Epithelial cell of esophagus (primary cell): ENCODE data around the gene ETHE1.

Experiments
- DNase-seq: peaks from one replicate; pipeline ENCODE4 v3.0.0; 2010; ENCODE audit warnings: low read depth
- H3K4me3 ChIP-seq: 2 replicates; pipeline ENCODE4 v1.5.1; 2011; ENCODE audit warnings: mild to moderate bottlenecking, low read length, control low read depth
- TF ChIP-seq, protein P1 (sequence below): IDR thresholded peaks from 2 replicates; pipeline ENCODE4 v1.5.1; 2011; ENCODE audit warnings: low read depth, mild to moderate bottlenecking, low read length, control low read depth, inconsistent platforms; ENCODE audit not compliant: insufficient read depth; ENCODE audit errors: missing control alignments

The ETHE1 gene, protein sequence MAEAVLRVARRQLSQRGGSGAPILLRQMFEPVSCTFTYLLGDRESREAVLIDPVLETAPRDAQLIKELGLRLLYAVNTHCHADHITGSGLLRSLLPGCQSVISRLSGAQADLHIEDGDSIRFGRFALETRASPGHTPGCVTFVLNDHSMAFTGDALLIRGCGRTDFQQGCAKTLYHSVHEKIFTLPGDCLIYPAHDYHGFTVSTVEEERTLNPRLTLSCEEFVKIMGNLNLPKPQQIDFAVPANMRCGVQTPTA

DNA sequence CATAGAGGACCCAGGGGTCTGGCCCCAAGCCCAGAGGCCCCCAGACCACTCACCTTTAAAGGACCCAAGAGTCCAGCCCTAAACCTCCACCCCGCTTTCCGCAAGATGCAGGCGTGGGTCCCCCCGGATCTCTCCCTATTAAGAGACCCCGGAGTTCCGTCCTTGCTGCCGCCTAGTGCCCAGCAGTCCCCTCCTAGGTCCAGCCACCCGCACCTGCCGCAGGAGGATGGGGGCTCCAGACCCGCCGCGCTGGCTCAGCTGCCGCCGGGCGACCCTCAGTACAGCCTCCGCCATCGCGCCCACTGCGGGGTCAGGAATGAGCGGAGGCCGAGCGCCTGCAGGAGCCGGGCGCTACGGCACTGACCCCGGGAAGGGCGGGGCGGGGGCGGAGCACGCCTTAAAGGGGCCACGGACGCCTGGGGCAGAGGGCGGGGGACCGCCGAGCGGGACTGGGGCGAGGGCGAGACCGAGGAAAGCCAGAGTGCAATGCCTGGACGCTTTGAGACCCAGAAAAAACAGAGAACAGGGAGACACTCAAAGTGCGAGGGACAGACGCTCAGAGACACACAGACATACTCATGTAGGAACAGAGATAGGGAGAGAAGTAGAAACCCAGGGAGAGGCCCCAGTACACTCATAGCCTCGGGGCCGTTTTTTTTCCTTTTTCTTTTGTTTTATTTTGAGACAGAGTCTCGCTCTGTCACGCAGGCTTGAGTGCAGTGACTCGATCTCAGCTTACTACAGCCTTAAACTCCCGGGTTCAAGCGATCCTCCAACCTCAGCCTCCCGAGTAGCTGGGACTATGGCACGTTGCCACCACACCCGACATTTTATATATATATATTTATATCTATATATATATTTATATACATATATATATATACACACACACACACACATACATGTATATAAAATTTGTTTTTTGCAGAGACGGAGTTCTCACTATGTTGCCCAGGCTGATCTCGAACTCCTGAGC lies at the start of gene ETHE1:
Gene ETHE1 (minus strand): TSS at position 318 of the 976 bp plus-strand sequence. CDS start 24 bp downstream, at position 294.
- H3K4me3 ChIP-seq: peak within 1 kb of the TSS; percentile 83
- TF ChIP-seq, protein P1, sequence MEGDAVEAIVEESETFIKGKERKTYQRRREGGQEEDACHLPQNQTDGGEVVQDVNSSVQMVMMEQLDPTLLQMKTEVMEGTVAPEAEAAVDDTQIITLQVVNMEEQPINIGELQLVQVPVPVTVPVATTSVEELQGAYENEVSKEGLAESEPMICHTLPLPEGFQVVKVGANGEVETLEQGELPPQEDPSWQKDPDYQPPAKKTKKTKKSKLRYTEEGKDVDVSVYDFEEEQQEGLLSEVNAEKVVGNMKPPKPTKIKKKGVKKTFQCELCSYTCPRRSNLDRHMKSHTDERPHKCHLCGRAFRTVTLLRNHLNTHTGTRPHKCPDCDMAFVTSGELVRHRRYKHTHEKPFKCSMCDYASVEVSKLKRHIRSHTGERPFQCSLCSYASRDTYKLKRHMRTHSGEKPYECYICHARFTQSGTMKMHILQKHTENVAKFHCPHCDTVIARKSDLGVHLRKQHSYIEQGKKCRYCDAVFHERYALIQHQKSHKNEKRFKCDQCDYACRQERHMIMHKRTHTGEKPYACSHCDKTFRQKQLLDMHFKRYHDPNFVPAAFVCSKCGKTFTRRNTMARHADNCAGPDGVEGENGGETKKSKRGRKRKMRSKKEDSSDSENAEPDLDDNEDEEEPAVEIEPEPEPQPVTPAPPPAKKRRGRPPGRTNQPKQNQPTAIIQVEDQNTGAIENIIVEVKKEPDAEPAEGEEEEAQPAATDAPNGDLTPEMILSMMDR: no peak
- DNase-seq: peak; percentile 70

GRCh38 chr19:43575955-43576878 lies 49.2 kb upstream of the ETHE1 start:
- peak; percentile 42 for DNase-seq
- TF ChIP-seq, protein P1: no peak
- peak overlapping the region; percentile 49 for H3K4me3 ChIP-seq

DNA sequence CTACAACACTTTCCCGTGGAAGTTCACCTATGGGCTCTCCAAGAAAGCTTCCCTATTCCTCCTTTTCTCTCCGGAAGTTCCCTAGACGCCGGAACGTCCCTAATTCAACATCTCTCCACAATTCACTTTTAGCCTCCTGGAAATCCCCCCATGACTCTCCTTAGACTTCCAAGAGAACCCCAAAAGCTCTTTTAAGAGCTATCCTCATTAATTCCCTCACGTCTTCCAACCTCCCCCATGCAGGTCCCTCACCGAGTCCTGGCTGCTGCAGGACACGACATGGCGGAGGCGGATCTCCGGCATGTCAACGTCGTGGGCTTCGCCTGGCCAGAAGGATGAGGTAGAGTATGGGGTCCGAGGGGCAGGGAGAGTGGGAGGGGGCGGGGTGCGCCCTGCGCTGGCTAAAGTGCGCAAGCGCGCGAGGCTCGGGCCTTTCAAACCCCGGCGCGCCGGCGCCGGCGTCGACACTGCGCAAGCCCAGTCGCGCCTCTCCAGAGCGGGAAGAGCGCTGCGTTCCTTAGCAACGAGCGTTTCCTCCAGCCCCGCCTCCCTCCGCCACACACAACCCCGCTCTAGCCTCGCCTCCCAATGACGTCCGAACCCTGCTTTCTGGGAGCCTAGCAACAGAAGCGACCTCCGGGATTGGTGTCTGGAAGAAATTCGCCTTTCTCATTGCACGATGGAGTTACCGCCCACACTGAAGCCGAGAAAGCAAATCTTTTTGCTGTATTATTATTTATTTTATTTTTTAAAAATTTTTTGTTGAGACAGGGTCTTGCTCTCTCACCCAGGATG lies 48.4 kb upstream of the ETHE1 start, which contains the start of the genes PINLYP and XRCC1:
Gene PINLYP (plus strand): TSS at position 646 of the 795 bp plus-strand sequence. CDS start 1,391 bp downstream, outside the sequence.
Gene XRCC1 (minus strand): TSS at position 372 of the 795 bp plus-strand sequence. CDS start 69 bp downstream, at position 303.
- peak within 1 kb of the TSS; percentile 98 for H3K4me3 ChIP-seq
- TF ChIP-seq, protein P1: no peak
- peak; percentile 99 for DNase-seq

GRCh38 chr19:43574424-43575155 lies 47.6 kb upstream of the ETHE1 start:
- peak; percentile 32 for DNase-seq
- peak overlapping the region; percentile 98 for H3K4me3 ChIP-seq
- TF ChIP-seq, protein P1: no peak

GRCh38 chr19:43572171-43572588 lies 45.2 kb upstream of the ETHE1 start:
- DNase-seq: no peak
- TF ChIP-seq, protein P1: no peak
- H3K4me3 ChIP-seq: no peak overlapping the region
